Measurements from ENCODE around the gene TRANK1. TPM values are rescaled to one million over a fixed set of nuclear protein-coding genes. Genes with fewer than 3 reads are reported as not detected.
"Not testable (repeated sequence)": the region's sequence is repeated elsewhere in the genome, so short reads cannot be mapped to it uniquely, and the experiment has no call there.

Gene TRANK1
- total and polyA plus RNA-seq, 11 donors: 2.2 to 27.9 (median 4.0) TPM

GRCh38 chr3:36892457-36893136 is 52.3 kb downstream of the TRANK1 start:
- Histone ChIP-seq H3K9me3 (no peaks in the 10 kb centered on the region), H3K4me3 (no peak overlapping the region), H3K27me3 (no peaks in the 10 kb centered on the region), H3K36me3 (peaks cover 0 to 58% (median 24%) of the 10 kb centered on the region in 9 donors), H3K4me1 (peaks cover 0 to 52% (median 16%) of the 10 kb centered on the region in 12 donors), H3K27ac (peak overlapping the region in 10 of 12 donors; percentile 8 to 81 (median 55))
- intact Hi-C loops (cut with DNase I): no loop called here
- 87 to 91% (median 88%) methylated on average over 12 of the region's 12 CpGs for WGBS, 4 donors
- DNase-seq (no peak), ATAC-seq (no peak)
- TF ChIP-seq POLR2A (IDR thresholded peaks at IDR 0.05): no peak
- TF ChIP-seq CTCF (IDR thresholded peaks at IDR 0.05): no peak

- peak in 3 of 4 donors; percentile 60 to 72 (median 61) for ATAC-seq
- Histone ChIP-seq H3K9me3 (no peaks in the 10 kb centered on the region), H3K27ac (peak overlapping the region in 6 of 12 donors; percentile 9 to 69 (median 55)), H3K4me3 (no peak overlapping the region), H3K4me1 (peaks cover 0 to 51% (median 16%) of the 10 kb centered on the region in 12 donors), H3K36me3 (peaks cover 0 to 58% (median 29%) of the 10 kb centered on the region in 9 donors), H3K27me3 (no peaks in the 10 kb centered on the region)
- TF ChIP-seq POLR2A (IDR thresholded peaks at IDR 0.05): no peak
- no peak for TF ChIP-seq CTCF (IDR thresholded peaks at IDR 0.05)
- DNase-seq: peak; percentile 62 to 78 (median 75)
- intact Hi-C loops (cut with DNase I): no loop called here
- 34 to 47% (median 44%) methylated on average over 4 of the region's 4 CpGs for WGBS, 4 donors
Measured at GRCh38 chr3:36891701-36892160, 53.1 kb downstream of the TRANK1 start.

GRCh38 chr3:36891097-36891496 is 53.8 kb downstream of the TRANK1 start:
- H3K27me3 ChIP-seq; DNase-seq; H3K9me3 ChIP-seq; intact Hi-C loops (cut with DNase I); ATAC-seq; H3K4me3 ChIP-seq: not testable (repeated sequence)
- Histone ChIP-seq H3K27ac (peak overlapping the region in 5 of 12 donors; percentile 19 to 69 (median 55)), H3K4me1 (peaks cover 0 to 45% (median 16%) of the 10 kb centered on the region in 12 donors), H3K36me3 (peaks cover 0 to 60% (median 32%) of the 10 kb centered on the region in 9 donors)
- WGBS, 4 donors: 82 to 93% (median 89%) methylated on average over 7 of the region's 7 CpGs

GRCh38 chr3:36890261-36890660 is 54.6 kb downstream of the TRANK1 start:
- Histone ChIP-seq H3K27ac (no peak overlapping the region), H3K36me3 (peaks cover 0 to 61% (median 32%) of the 10 kb centered on the region in 9 donors), H3K4me1 (peaks cover 0 to 36% (median 16%) of the 10 kb centered on the region in 12 donors), H3K27me3 (no peaks in the 10 kb centered on the region), H3K9me3 (no peaks in the 10 kb centered on the region), H3K4me3 (no peak overlapping the region)
- DNase-seq: no peak
- intact Hi-C loops (cut with DNase I): no loop called here
- TF ChIP-seq POLR2A (IDR thresholded peaks at IDR 0.05) (no peak), CTCF (IDR thresholded peaks at IDR 0.05) (no peak)
- ATAC-seq: no peak

Data from heart left ventricle (tissue), 16 donors.